HG02852 (cell line): ENCODE results near the gene NOX5.

Source experiments
- ATAC-seq: cut with Tn5 transposase; IDR thresholded peaks from one replicate; pipeline ENCODE4 v1.9.1; 2021; ENCODE audit warnings: mild to moderate bottlenecking, moderate library complexity; ENCODE audit not compliant: unreplicated experiment

The NOX5 gene

GRCh38 chr15:69080295-69081248, 66.1 kb downstream of the NOX5 start:
- ATAC-seq, result no peak

- ATAC-seq, result no peak
Measured at GRCh38 chr15:69081310-69082004, 67.0 kb downstream of the NOX5 start.

GRCh38 chr15:69082021-69082502, 67.6 kb downstream of the NOX5 start:
- no peak for ATAC-seq

GRCh38 chr15:69082554-69082953, 68.1 kb downstream of the NOX5 start:
- ATAC-seq, result no peak

- no peak for ATAC-seq
Measured at GRCh38 chr15:69084404-69085030, 70.0 kb downstream of the NOX5 start.

- no peak for ATAC-seq
Measured at GRCh38 chr15:69085325-69086081, 71.0 kb downstream of the NOX5 start.

GRCh38 chr15:69086427-69087204, 72.1 kb downstream of the NOX5 start:
- ATAC-seq, result no peak

GRCh38 chr15:69087366-69087976, 73.0 kb downstream of the NOX5 start:
- no peak for ATAC-seq

GRCh38 chr15:69088300-69088965, 73.9 kb downstream of the NOX5 start:
- ATAC-seq, result no peak

- no peak for ATAC-seq
Measured at GRCh38 chr15:69089258-69089657, 74.8 kb downstream of the NOX5 start.

- ATAC-seq, result no peak
Measured at GRCh38 chr15:69090197-69090948, 75.9 kb downstream of the NOX5 start.

GRCh38 chr15:69091654-69092053, 77.2 kb downstream of the NOX5 start:
- no peak for ATAC-seq

GRCh38 chr15:69092159-69092558, 77.7 kb downstream of the NOX5 start:
- ATAC-seq, result no peak

GRCh38 chr15:69093127-69093526, 78.6 kb downstream of the NOX5 start:
- no peak for ATAC-seq

GRCh38 chr15:69093614-69094013, 79.1 kb downstream of the NOX5 start:
- ATAC-seq, result no peak

- no peak for ATAC-seq
Measured at GRCh38 chr15:69094124-69094921, 79.8 kb downstream of the NOX5 start.

- ATAC-seq, result no peak
Measured at GRCh38 chr15:69095274-69095673, 80.8 kb downstream of the NOX5 start.
